HL-60 (cell line): ENCODE measurements around the gene BAHCC1.

ENCODE experiments used
- POLR2AphosphoS5 ChIP-seq: IDR thresholded peaks from 2 replicates; pipeline ENCODE4 v1.6.1; 2012; ENCODE audit warnings: low read depth
- TF ChIP-seq, protein P1 (sequence below): IDR thresholded peaks from one replicate; pipeline ENCODE4 v1.5.1; 2011; ENCODE audit warnings: low read length, control low read depth, inconsistent platforms; ENCODE audit not compliant: insufficient read depth
- TF ChIP-seq, protein P2 (sequence below): IDR thresholded peaks from 2 replicates; pipeline ENCODE4 v1.6.1; 2012; ENCODE audit warnings: low read depth; ENCODE audit not compliant: insufficient replicate concordance

DNA sequence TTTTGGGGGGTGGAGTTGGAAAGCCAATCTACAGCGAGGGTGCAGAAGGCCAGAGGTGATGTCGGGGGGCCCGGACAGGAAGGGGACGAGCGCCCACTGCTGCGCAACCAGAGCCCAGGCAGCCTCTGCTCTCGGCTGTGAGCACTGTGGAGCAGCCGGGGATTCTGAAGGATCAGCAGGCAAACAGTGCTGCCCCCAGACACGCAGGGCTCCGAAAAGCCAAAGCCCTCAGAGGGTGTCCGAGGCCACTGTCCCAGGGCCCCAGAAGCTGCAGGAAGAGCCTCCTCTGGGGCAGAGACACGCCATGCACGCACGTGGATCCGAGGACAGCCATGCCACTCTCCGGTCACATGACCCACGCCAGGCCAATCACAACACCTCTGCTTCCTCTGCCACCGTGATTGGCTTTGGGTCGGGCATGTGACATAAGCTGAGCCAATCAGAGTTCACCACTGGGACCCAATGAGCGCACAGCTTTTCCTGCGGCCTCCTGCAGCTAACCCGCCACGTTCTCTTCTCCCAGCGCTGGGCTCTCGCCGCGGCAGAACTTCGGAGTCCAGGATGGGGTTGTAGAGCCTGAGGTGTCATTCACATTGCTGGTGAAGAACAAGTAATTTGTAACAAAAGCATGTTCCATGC lies 76.7 kb downstream of the BAHCC1 start:
- TF ChIP-seq, protein P1, sequence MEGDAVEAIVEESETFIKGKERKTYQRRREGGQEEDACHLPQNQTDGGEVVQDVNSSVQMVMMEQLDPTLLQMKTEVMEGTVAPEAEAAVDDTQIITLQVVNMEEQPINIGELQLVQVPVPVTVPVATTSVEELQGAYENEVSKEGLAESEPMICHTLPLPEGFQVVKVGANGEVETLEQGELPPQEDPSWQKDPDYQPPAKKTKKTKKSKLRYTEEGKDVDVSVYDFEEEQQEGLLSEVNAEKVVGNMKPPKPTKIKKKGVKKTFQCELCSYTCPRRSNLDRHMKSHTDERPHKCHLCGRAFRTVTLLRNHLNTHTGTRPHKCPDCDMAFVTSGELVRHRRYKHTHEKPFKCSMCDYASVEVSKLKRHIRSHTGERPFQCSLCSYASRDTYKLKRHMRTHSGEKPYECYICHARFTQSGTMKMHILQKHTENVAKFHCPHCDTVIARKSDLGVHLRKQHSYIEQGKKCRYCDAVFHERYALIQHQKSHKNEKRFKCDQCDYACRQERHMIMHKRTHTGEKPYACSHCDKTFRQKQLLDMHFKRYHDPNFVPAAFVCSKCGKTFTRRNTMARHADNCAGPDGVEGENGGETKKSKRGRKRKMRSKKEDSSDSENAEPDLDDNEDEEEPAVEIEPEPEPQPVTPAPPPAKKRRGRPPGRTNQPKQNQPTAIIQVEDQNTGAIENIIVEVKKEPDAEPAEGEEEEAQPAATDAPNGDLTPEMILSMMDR = no peak
- no peak for TF ChIP-seq POLR2AphosphoS5
- TF ChIP-seq, protein P2, sequence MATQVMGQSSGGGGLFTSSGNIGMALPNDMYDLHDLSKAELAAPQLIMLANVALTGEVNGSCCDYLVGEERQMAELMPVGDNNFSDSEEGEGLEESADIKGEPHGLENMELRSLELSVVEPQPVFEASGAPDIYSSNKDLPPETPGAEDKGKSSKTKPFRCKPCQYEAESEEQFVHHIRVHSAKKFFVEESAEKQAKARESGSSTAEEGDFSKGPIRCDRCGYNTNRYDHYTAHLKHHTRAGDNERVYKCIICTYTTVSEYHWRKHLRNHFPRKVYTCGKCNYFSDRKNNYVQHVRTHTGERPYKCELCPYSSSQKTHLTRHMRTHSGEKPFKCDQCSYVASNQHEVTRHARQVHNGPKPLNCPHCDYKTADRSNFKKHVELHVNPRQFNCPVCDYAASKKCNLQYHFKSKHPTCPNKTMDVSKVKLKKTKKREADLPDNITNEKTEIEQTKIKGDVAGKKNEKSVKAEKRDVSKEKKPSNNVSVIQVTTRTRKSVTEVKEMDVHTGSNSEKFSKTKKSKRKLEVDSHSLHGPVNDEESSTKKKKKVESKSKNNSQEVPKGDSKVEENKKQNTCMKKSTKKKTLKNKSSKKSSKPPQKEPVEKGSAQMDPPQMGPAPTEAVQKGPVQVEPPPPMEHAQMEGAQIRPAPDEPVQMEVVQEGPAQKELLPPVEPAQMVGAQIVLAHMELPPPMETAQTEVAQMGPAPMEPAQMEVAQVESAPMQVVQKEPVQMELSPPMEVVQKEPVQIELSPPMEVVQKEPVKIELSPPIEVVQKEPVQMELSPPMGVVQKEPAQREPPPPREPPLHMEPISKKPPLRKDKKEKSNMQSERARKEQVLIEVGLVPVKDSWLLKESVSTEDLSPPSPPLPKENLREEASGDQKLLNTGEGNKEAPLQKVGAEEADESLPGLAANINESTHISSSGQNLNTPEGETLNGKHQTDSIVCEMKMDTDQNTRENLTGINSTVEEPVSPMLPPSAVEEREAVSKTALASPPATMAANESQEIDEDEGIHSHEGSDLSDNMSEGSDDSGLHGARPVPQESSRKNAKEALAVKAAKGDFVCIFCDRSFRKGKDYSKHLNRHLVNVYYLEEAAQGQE = no peak
